ENCODE measurements around the gene FARP1.
"Not testable (repeated sequence)": the region's sequence is repeated elsewhere in the genome, so short reads cannot be mapped to it uniquely, and the experiment has no call there.

FARP1 gene

GRCh38 chr13:98230762-98231161 is 87.9 kb downstream of the FARP1 start:
- DNase-seq: not testable (repeated sequence)

DNA sequence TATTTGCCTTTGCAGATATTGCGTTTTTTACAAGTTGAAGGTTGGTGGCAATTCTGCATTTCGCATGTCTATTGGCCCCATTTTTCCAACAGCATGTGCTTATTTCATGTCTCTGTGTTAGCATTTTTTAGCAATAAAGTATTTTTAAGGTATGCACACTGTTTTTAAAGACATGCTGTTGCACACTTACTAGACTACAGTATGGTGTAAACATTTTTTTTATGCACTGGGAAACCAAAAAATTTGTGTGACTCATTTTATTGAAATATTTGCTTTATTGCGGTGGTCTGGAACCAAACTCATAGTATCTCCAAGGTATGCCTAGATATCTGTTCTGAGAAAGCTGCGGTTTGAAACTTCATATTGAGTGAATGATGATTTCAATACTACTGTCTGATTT is 89.6 kb downstream of the FARP1 start:
- DNase-seq: no peak

- no peak for DNase-seq
These were observed 90.2 kb downstream of the FARP1 start for GRCh38 chr13:98233127-98233526.

DNA sequence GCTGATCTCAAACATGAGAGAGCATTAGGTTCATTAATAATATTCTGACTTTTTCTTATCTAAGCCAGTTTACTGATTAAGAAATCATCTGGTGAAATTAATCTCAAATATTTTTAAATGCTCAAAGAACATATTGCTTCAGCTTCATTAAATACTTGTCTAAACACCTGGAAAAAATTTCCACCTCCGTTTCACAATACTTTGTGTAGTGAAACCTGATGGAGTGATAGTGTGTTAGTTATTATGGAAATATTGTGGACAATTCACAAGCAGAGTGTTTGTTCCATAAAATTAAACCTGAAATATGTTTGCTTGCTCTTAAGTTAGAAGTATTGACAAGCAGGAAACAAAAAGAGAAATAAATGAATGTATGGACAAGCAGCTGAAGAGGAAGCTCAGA is 91.5 kb downstream of the FARP1 start:
- DNase-seq: no peak

GRCh38 chr13:98236197-98236596 is 93.3 kb downstream of the FARP1 start:
- no peak for DNase-seq

GRCh38 chr13:98237331-98237730 is 94.4 kb downstream of the FARP1 start:
- DNase-seq: no peak

DNA sequence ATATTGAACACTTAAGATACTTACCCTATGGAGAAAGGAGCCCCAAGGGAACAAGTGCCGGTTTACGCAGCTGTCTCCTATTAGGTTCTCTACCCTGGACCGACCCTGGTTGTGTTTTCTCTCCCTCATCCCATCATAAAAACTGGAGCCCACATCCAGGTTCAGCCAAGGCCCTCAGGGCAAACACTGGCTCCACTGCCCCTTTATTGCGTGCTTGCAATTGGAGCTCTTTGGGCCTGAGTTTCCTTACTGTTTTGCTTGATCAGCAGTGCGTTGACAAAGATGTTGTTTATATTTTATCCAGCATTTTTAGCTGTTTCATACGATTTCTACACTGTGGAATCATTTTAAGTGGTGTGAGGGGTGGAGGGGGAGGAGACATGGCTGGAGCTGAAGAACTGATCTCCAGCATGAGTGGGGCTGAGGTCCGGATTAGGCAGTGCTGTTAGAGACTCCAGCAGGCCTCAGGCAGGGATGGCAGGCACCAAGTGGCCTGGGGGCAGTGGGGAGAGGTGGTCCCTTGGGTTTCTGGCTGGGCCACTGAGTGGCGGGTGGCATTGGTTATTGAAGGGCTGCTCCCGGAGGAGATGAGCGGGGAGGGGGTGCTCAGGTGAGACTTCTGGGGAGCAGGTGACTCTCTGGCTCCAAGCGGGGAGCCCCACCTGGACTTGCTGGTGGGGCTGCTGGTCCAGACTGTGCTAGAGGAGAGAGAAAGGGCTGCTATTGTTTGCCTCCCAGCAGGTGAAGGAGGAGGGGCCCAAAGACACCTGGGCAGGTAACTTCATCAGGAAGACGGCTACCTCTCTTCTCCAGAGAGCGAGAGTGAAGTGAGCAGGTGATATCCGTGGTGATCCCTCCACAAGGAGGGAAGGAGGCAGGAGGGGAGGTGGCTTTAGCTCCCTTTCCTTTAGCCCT is 96.5 kb downstream of the FARP1 start:
- no peak for DNase-seq

- DNase-seq: no peak
These were observed 97.2 kb downstream of the FARP1 start for GRCh38 chr13:98240135-98240534.

DNA sequence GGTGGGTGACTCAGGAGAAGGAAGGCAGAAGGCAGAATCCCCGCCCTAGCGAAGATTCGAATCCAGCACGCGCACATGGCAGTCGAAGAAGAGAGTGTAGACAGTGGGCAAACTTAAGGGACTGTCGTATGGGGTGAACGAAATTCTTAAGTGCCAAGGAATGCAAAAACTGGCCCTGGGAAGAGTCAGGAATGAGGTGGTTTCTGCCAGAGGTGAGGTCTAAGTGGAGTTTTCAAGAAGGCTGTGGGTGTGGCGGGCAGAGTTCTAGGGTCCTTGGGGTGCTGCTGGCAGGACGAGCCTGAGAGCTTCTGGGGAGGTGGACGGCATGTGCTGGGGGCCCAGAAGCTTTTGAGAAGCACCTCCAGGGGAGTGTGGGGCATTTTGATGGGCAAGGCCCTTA is 98.1 kb downstream of the FARP1 start:
- DNase-seq: no peak

DNA sequence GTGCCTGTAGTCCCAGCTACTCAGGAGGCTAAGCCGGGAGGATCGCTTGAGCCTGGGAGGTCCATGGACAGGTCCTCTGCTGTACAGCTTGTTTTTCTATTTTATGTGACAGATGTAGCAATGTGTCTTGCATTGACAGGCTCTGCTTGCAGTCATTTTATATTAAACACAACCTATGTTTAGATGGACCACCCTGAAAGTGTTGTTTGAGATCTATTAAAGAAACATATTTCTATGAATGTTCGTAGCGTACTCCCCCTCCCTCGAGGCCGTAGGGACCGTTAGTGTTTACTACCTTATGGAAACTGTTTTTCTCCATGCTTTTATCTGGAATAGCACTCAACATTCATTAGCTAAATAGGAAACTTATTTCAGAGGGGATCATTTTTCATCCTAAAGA is 99.1 kb downstream of the FARP1 start:
- no peak for DNase-seq

DNA sequence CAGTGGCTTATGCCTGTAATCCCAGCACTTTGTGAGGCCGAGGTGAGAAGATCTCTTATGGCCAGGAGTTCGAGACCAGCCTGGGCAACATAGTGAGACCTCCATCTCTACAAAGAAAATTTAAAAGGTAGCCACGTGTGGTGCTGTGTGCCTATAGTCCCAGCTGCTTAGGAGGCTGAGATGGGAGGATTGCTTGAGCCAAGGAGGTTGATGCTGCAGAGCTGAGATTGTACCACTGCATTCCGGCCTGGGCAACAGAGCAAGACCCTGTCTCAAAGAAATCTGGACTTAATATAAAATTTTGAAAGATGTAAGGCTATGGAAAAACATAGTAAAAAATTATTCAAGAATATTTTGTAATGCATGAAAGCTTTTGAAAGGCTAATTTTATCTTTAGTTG is 99.5 kb downstream of the FARP1 start:
- no peak for DNase-seq

- DNase-seq: no peak
These were observed 101.0 kb downstream of the FARP1 start for GRCh38 chr13:98243929-98244272.

- DNase-seq: no peak
These were observed 103.8 kb downstream of the FARP1 start for GRCh38 chr13:98246538-98247172.

DNA sequence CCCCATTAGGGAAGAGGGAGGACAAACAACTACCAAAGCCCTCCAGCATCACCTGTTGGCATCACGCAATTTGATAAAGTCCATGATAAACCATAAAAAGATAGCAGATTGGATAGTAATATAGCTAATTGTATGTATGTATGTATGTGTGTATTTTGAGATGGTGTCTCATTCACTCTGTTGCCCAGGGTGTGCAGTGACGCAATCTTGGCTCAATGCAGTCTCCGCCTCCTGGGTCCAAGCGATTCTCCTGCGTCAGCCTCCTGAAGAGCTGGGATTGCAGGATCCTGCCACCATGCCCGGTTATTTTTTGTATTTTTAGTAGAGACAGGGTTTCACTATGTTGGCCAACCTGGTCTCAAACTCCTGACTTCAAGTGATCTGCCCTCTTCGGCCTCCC is 108.8 kb downstream of the FARP1 start:
- DNase-seq: no peak

GRCh38 chr13:98252931-98253470 is 110.1 kb downstream of the FARP1 start:
- DNase-seq: no peak

- DNase-seq: no peak
These were observed 110.6 kb downstream of the FARP1 start for GRCh38 chr13:98253526-98253925.

- DNase-seq: no peak
These were observed 111.6 kb downstream of the FARP1 start for GRCh38 chr13:98254513-98254912.

DNA sequence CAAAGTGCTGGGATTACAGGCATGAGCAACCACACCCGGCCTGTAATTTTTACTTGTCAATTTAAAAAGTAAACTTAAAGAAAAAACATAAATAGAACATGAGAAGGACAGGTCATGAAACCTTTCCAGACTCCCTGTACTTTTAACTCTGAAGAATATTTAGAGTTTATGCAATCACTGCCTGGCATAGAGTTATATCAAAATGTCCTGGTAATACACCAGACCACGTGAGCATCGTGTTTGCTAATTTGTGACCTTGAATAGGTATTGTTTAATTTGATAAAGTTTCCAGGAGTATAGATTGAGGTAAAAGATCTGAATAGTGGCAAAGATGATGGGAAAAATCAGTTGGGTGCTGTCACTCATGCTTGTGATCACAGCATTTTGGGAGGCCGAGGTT is 115.3 kb downstream of the FARP1 start:
- no peak for DNase-seq

DNA sequence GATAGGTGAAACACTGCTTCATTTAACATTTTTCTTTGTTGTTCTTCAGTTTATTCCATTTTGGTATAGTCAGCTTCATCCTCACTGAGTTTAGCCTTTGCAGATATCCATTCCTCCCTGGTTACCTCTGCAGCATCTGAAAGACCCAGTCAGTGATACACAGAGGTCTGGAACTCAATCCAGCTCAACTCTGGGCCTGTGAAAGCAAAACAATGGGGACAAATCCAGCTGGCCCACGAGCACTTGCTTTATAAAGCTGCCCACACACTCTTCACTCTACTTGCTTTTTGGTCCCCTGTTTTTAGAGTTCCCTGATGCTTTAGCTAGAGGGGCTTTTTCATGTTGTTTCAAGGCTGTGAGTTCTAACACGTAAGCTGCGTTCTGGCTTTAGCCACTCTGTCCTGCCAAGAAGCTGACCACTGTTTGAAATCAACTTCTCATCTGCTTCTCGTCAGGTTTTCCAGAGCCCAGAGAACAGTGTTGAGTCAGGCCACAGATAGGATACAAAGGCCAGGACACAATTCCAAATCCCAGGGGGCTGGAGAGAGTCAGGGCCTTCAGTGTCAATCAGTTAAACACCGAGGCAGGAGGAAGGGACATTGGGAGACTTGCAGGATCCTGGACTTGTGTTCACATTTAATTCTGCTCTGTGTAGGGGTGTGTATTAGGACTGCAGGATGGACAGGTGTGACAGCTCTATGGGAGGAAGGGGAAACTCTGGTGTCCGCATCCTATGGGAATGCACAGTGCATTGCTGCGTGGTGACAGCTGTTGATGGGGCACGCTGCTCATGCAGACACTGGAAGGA is 117.7 kb downstream of the FARP1 start:
- no peak for DNase-seq

- no peak for DNase-seq
These were observed 118.3 kb downstream of the FARP1 start for GRCh38 chr13:98261165-98261702.

DNA sequence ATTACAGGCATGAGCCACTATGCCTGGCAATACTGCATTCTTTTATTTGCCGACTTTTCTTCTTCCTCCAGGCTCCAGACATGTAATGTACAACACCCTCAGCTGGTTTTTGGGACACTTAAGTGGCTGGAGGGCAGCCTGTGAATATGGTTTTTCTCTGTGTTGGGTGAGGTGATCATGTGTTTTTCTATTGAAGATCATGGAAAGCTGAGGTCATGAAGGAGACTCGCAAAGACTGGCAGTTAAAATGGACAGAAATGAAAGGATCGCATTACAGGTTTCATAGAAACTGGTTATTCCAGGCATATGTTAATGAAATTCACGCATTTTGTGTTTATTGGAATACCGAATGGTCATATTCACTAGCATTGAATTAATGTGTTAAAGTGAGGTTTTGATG is 119.4 kb downstream of the FARP1 start:
- no peak for DNase-seq

GRCh38 chr13:98263841-98264240 is 120.9 kb downstream of the FARP1 start:
- no peak for DNase-seq

- no peak for DNase-seq
These were observed 122.0 kb downstream of the FARP1 start for GRCh38 chr13:98264877-98265276.

All from CD4-positive, alpha-beta T cell treated with Interleukin-4 for 1 hour (primary cell).